Stomach smooth muscle (tissue), 2 donors: ENCODE data around the gene KRTAP9-6.
"Not testable (repeated sequence)": the region's sequence is repeated elsewhere in the genome, so short reads cannot be mapped to it uniquely, and the experiment has no call there.

ENCODE experiments used
- H3K27ac ChIP-seq: one replicate; pipeline ENCODE4 v1.7.0; 2013; ENCODE audit warnings: mild to moderate bottlenecking, low read length, inconsistent platforms
- H3K27me3 ChIP-seq, 2 donors: one replicate each; pipeline ENCODE4 v1.7.0; 2013; ENCODE audit warnings: low read length in 2 of 2; ENCODE audit not compliant: insufficient read depth in 2 of 2, control insufficient read depth in 1 of 2
- H3K36me3 ChIP-seq, 2 donors: one replicate each; pipeline ENCODE4 v1.7.0; 2013; ENCODE audit warnings: low read length in 2 of 2; ENCODE audit not compliant: control insufficient read depth in 2 of 2, insufficient read depth in 2 of 2
- H3K4me1 ChIP-seq: one replicate; pipeline ENCODE4 v1.7.0; 2013; ENCODE audit warnings: low read length; ENCODE audit not compliant: control insufficient read depth, insufficient read depth
- H3K4me3 ChIP-seq, 2 donors: one replicate each; pipeline ENCODE4 v1.7.0; 2013; ENCODE audit warnings: low read length in 2 of 2
- H3K9ac ChIP-seq, 2 donors: one replicate each; pipeline ENCODE4 v1.7.0; 2013; ENCODE audit warnings: low read length in 2 of 2, mild to moderate bottlenecking in 1 of 2
- H3K9me3 ChIP-seq, 2 donors: one replicate each; pipeline ENCODE4 v1.7.0; 2013; ENCODE audit warnings: low read length in 2 of 2; ENCODE audit not compliant: control insufficient read depth in 2 of 2
- donor health status: healthy.
- donor health status: Pancreatic carcinoma.

Gene KRTAP9-6

GRCh38 chr17:41246995-41247787 lies 18.0 kb upstream of the KRTAP9-6 start:
- not testable (repeated sequence) for H3K27ac ChIP-seq, H3K9me3 ChIP-seq, H3K9ac ChIP-seq, H3K27me3 ChIP-seq, H3K4me3 ChIP-seq, H3K4me1 ChIP-seq, H3K36me3 ChIP-seq

- not testable (repeated sequence) for H3K27me3 ChIP-seq, H3K4me1 ChIP-seq, H3K9ac ChIP-seq, H3K4me3 ChIP-seq, H3K9me3 ChIP-seq, H3K36me3 ChIP-seq, H3K27ac ChIP-seq
Observed at GRCh38 chr17:41249637-41250240, 15.4 kb upstream of the KRTAP9-6 start, which contains the start of gene KRTAP9-4. Gene KRTAP9-4 (plus strand): TSS chr17:41249687. CDS start chr17:41249721, 34 bp downstream.

DNA sequence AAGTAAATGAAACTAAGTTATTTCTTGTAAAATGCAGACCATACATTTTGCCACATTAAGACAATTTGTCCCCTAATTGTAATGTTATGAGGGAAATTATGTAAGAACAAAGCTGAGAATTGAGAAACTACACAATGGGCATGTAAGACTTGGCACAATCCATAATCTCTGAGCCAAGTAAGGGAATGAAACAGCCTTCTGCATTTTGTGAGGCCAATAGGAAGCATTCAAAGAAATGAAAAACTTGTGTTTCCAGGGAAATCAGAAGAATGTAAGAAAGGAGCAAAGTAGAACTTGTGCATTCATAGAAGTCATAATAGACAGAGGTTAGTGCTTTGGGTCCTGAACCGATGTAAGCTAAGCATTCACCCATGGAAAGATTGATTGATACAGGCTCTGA lies 13.9 kb upstream of the KRTAP9-6 start:
- H3K27ac ChIP-seq, result no peak overlapping the region
- no peak overlapping the region for H3K4me3 ChIP-seq
- H3K27me3 ChIP-seq, result peaks cover 2 to 3% of the 10 kb centered on the region in 2 donors
- H3K36me3 ChIP-seq, result no peaks in the 10 kb centered on the region
- H3K9ac ChIP-seq, result no peak overlapping the region
- no peaks in the 10 kb centered on the region for H3K4me1 ChIP-seq
- H3K9me3 ChIP-seq, result no peaks in the 10 kb centered on the region

GRCh38 chr17:41254861-41255260 lies 10.3 kb upstream of the KRTAP9-6 start:
- Histone ChIP-seq H3K4me3 (no peak overlapping the region), H3K4me1 (no peaks in the 10 kb centered on the region), H3K27me3 (peaks cover 2 to 3% of the 10 kb centered on the region in 2 donors), H3K27ac (no peak overlapping the region), H3K9ac (no peak overlapping the region), H3K9me3 (no peaks in the 10 kb centered on the region), H3K36me3 (no peaks in the 10 kb centered on the region)

DNA sequence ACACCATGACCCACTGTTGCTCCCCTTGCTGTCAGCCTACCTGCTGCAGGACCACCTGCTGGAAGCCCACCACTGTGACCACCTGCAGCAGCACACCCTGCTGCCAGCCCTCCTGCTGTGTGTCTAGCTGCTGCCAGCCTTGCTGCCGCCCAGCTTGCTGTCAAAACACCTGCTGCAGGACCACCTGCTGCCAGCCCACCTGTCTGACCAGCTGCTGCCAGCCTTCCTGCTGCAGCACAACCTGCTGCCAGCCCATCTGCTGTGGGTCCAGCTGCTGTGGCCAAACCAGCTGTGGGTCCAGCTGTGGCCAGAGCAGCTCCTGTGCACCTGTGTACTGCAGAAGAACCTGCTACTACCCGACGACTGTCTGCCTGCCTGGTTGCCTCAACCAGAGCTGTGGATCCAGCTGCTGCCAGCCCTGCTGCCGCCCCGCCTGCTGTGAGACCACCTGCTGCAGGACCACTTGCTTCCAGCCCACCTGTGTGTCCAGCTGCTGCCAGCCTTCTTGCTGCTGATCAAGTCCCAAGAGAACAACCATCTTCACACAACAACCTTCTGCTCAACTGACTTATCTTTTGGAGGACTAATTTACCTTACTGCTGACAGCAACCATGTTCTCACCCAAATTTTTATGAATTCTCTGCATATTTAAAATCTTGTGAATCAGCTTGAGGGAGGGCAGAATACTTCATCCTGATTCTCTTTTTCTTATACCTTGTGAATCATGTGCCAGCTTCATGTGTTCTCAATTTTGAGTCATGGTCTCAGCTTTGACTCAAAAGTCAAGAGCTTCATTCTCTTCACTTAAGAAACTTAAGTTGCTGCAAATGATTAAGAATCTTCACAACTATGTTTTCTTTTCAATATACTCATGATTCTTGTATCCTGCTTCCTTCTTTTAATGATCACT lies 9.5 kb upstream of the KRTAP9-6 start, which contains the start of gene KRTAP9-9:
Gene KRTAP9-9 (plus strand): TSS at position 4 of the 910 bp plus-strand sequence.
- H3K4me3 ChIP-seq, H3K4me1 ChIP-seq, H3K9me3 ChIP-seq, H3K9ac ChIP-seq, H3K27ac ChIP-seq, H3K27me3 ChIP-seq, H3K36me3 ChIP-seq: not testable (repeated sequence)

DNA sequence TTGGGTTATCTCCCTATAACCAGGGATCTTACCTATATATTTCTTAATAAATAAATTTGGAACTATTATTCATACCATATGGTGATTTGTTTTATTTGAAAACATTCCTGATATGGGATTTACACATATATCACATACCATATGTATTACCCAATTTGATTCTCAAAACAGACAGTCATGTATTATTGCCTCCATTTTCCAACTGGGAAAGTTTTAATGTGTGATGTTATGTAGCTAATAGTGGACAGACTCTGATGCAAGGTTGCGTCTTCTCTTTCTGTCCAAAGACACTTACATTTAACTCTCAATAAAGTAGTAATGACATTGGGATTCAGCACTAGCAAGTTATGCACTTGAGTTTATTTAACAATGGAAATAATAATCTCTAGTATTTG lies 8.9 kb upstream of the KRTAP9-6 start:
- Histone ChIP-seq H3K9me3 (no peaks in the 10 kb centered on the region), H3K9ac (no peak overlapping the region), H3K4me1 (no peaks in the 10 kb centered on the region), H3K27me3 (peaks cover 2 to 3% of the 10 kb centered on the region in 2 donors), H3K4me3 (no peak overlapping the region), H3K27ac (no peak overlapping the region), H3K36me3 (no peaks in the 10 kb centered on the region)

- Histone ChIP-seq H3K9me3 (no peaks in the 10 kb centered on the region), H3K27ac (no peak overlapping the region), H3K9ac (no peak overlapping the region), H3K4me1 (no peaks in the 10 kb centered on the region), H3K4me3 (no peak overlapping the region), H3K27me3 (peaks cover 2 to 3% of the 10 kb centered on the region in 2 donors), H3K36me3 (no peaks in the 10 kb centered on the region)
Observed at GRCh38 chr17:41258406-41258805, 6.8 kb upstream of the KRTAP9-6 start.

DNA sequence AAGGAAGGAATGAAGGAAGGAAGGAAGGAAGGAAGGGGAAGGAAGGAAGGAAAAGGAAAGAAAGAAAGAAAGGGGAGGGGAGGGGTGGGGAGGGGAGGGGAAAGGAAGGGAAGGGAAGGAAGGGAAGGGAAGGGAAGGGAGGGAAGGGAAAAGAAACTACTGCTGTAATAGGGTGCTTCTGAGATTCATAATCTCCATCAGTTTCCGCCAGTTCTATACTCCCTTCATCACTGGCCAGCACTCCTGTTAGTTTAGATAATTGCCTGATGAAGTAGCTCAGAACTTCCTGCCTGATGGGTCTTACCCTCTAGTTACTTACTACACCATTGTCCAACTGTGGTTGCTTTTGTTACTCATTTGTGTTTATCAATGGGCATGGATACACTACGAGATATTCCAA lies 2.0 kb upstream of the KRTAP9-6 start:
- H3K27me3 ChIP-seq, result no peaks in the 10 kb centered on the region
- H3K36me3 ChIP-seq, result no peaks in the 10 kb centered on the region
- H3K9ac ChIP-seq, result no peak overlapping the region
- no peak overlapping the region for H3K27ac ChIP-seq
- no peaks in the 10 kb centered on the region for H3K9me3 ChIP-seq
- no peaks in the 10 kb centered on the region for H3K4me1 ChIP-seq
- H3K4me3 ChIP-seq, result no peak overlapping the region

GRCh38 chr17:41264599-41264998 lies 579 bp upstream of the KRTAP9-6 start:
- H3K4me3 ChIP-seq, result no peak overlapping the region
- H3K9ac ChIP-seq, result no peak overlapping the region
- no peaks in the 10 kb centered on the region for H3K9me3 ChIP-seq
- H3K36me3 ChIP-seq, result no peaks in the 10 kb centered on the region
- no peaks in the 10 kb centered on the region for H3K4me1 ChIP-seq
- H3K27ac ChIP-seq, result no peak overlapping the region
- no peaks in the 10 kb centered on the region for H3K27me3 ChIP-seq

DNA sequence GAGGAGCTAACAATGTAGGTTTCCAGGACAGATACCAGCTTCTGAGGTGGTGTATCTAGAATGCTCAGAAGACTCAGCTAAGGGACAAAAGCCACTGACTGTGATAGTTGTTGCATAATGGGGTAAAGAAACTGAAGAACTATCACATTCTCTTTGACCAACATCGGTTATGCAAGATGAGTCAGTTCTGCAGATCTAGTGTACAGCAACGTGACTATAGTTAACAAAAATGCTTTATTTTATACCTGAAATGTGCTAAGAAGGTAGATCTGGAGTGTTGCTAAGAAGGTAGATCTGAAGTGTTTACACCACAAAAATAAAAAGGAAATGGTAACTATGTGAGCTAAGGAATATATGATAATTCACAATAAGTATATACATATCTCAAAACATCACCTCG lies 2.5 kb downstream of the KRTAP9-6 start:
- Histone ChIP-seq H3K4me3 (no peak overlapping the region), H3K9ac (no peak overlapping the region), H3K9me3 (no peaks in the 10 kb centered on the region), H3K27me3 (no peaks in the 10 kb centered on the region), H3K4me1 (no peaks in the 10 kb centered on the region), H3K27ac (no peak overlapping the region), H3K36me3 (no peaks in the 10 kb centered on the region)
